SK-N-SH treated with all-trans-retinoic acid at 6 μM for 48 hours (cell line): ENCODE measurements around the gene ST6GALNAC6.
"Not testable (repeated sequence)": the region's sequence is repeated elsewhere in the genome, so short reads cannot be mapped to it uniquely, and the experiment has no call there.

Experiments used
- ATAC-seq: fragments of 200-7000 bp; cut with Tn5 transposase; 3 replicates; pipeline ENCODE4 v1.9.1; 2020; ENCODE audit warnings: mild to moderate bottlenecking, moderate library complexity
- ARNTL ChIP-seq: fragments of 450-650 bp; formaldehyde crosslinking; IDR thresholded peaks from 2 replicates; pipeline ENCODE4 v1.5.0; 2020; ENCODE audit warnings: low read depth, mild to moderate bottlenecking, moderate library complexity, borderline replicate concordance
- BACH2 ChIP-seq: fragments of 250-450 bp; sonication (Bioruptor Pico); IDR thresholded peaks from 2 replicates; pipeline ENCODE4 v1.9.0; 2021; ENCODE audit warnings: mild to moderate bottlenecking, borderline replicate concordance
- CREB5 ChIP-seq: fragments of 250-450 bp; sonication (Bioruptor Pico); IDR thresholded peaks from 2 replicates; pipeline ENCODE4 v1.5.1; 2020; ENCODE audit warnings: low read depth, mild to moderate bottlenecking, moderate library complexity
- CSDC2 ChIP-seq: fragments of 250-450 bp; sonication (Bioruptor Pico); IDR thresholded peaks from 2 replicates; pipeline ENCODE4 v1.5.0; 2020; ENCODE audit warnings: mild to moderate bottlenecking, moderate library complexity
- ESRRG ChIP-seq: fragments of 250-450 bp; sonication (Bioruptor Pico); IDR thresholded peaks from 2 replicates; pipeline ENCODE4 v1.6.1; 2021; ENCODE audit warnings: mild to moderate bottlenecking
- GLIS3 ChIP-seq: fragments of 250-450 bp; sonication (Bioruptor Pico); IDR thresholded peaks from 2 replicates; pipeline ENCODE4 v1.5.0; 2020; ENCODE audit warnings: mild to moderate bottlenecking, moderate library complexity
- ISL1 ChIP-seq: fragments of 250-450 bp; sonication (Bioruptor Pico); IDR thresholded peaks from 2 replicates; pipeline ENCODE4 v2.1.2; 2022; ENCODE audit warnings: mild to moderate bottlenecking, moderate library complexity
- PATZ1 ChIP-seq: fragments of 250-450 bp; sonication (Bioruptor Pico); IDR thresholded peaks from 2 replicates; pipeline ENCODE4 v1.8.0; 2020; ENCODE audit warnings: mild to moderate bottlenecking, moderate library complexity, borderline replicate concordance
- POU6F1 ChIP-seq: fragments of 250-450 bp; sonication (Bioruptor Pico); IDR thresholded peaks from 2 replicates; pipeline ENCODE4 v1.8.0; 2021; ENCODE audit warnings: low read depth, mild to moderate bottlenecking, moderate library complexity, borderline replicate concordance
- PPARA ChIP-seq: fragments of 250-450 bp; sonication (Bioruptor Pico); IDR thresholded peaks from 2 replicates; pipeline ENCODE4 v1.5.0; 2020; ENCODE audit warnings: mild to moderate bottlenecking, borderline replicate concordance
- RARB ChIP-seq: fragments of 250-450 bp; sonication (Bioruptor Pico); IDR thresholded peaks from 2 replicates; pipeline ENCODE4 v1.8.0; 2021; ENCODE audit warnings: mild to moderate bottlenecking, moderate library complexity
- TCF4 ChIP-seq: fragments of 250-450 bp; sonication (Bioruptor Pico); IDR thresholded peaks from 2 replicates; pipeline ENCODE4 v1.8.0; 2021; ENCODE audit warnings: mild to moderate bottlenecking, moderate library complexity, borderline replicate concordance
- TOX ChIP-seq: fragments of 250-450 bp; sonication (Bioruptor Pico); IDR thresholded peaks from 2 replicates; pipeline ENCODE4 v1.8.0; 2021; ENCODE audit warnings: mild to moderate bottlenecking, moderate library complexity, borderline replicate concordance
- TSHZ2 ChIP-seq: fragments of 250-450 bp; sonication (Bioruptor Pico); IDR thresholded peaks from 2 replicates; pipeline ENCODE4 v1.5.0; 2020; ENCODE audit warnings: mild to moderate bottlenecking, moderate library complexity
- ZC3H10 ChIP-seq: fragments of 250-450 bp; sonication (Bioruptor Pico); IDR thresholded peaks from 2 replicates; pipeline ENCODE4 v1.5.1; 2021; ENCODE audit warnings: mild to moderate bottlenecking, moderate library complexity
- ZFP3 ChIP-seq: fragments of 250-450 bp; sonication (Bioruptor Pico); IDR thresholded peaks from 2 replicates; pipeline ENCODE4 v1.5.0; 2020; ENCODE audit warnings: mild to moderate bottlenecking, moderate library complexity
- ZFP30 ChIP-seq: fragments of 450-650 bp; formaldehyde crosslinking; IDR thresholded peaks from 2 replicates; pipeline ENCODE4 v1.5.0; 2022; ENCODE audit warnings: mild to moderate bottlenecking, moderate library complexity
- ZNF565 ChIP-seq: fragments of 450-650 bp; formaldehyde crosslinking; conservative IDR thresholded peaks from 2 replicates; pipeline ENCODE4 v1.5.0; 2020; ENCODE audit warnings: low read depth, mild to moderate bottlenecking, moderate library complexity
- ZNF70 ChIP-seq: fragments of 450-650 bp; formaldehyde crosslinking; IDR thresholded peaks from 2 replicates; pipeline ENCODE4 v1.5.0; 2020; ENCODE audit warnings: mild to moderate bottlenecking, moderate library complexity
- ZNF8 ChIP-seq: fragments of 450-650 bp; formaldehyde crosslinking; IDR thresholded peaks from 2 replicates; pipeline ENCODE4 v1.5.0; 2020; ENCODE audit warnings: mild to moderate bottlenecking, moderate library complexity

ST6GALNAC6 gene

DNA sequence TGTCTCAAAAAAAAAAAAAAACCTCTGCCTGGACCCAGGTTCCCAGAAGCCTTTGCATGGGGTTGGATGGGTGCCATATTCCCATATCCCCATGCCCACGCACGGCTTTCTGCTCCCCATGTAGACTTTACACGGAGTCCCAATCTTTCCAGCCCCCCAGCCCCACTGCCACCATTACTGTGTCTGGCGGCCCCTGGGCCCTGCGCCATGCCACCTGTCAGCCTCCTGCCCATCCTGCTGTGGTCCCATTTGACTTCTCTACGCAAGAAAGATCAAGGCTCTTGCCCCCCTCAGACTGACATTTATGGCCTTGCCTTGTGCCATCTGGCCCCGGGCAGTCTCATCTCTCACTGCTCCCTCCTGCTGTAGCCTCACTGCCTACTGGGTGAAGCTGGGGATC is 15.4 kb downstream of the ST6GALNAC6 start:
- no peak for ATAC-seq
- TF ChIP-seq ZFP30 (CRISPR knock-in tag) (no peak), ZFP3 (CRISPR knock-in tag) (peak; percentile 70), ZNF565 (CRISPR knock-in tag) (no peak)

DNA sequence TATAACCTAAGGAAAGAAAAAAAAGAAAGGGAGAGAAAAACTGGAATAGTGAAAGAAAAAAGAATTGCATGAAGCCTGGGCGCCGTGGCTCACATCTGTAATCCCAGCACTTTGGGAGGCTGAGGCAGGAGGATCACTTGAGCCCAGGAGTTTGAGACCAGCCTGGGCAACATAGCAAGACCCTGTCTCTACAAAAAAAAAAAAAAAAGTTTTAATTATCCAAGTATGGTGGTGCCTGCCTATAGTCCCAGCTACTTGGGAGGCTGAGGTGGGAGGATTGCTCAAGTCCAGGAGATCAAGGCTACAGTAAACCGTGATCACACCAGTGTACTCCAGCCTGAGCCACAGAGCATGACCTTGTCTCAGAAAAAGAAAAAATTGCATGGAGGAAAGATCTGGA is 17.7 kb downstream of the ST6GALNAC6 start:
- ATAC-seq: not testable (repeated sequence)

- ATAC-seq: no peak
- TF ChIP-seq ESRRG: no peak
- TF ChIP-seq TSHZ2 (CRISPR knock-in tag): no peak
- TF ChIP-seq RARB (CRISPR knock-in tag): no peak
Measured at GRCh38 chr9:127880143-127880542, 19.3 kb downstream of the ST6GALNAC6 start.

GRCh38 chr9:127878652-127879390 is 20.6 kb downstream of the ST6GALNAC6 start:
- ATAC-seq: no peak
- TF ChIP-seq POU6F1 (CRISPR knock-in tag) (no peak), ESRRG (no peak), RARB (CRISPR knock-in tag) (no peak), ZNF565 (CRISPR knock-in tag) (no peak), TCF4 (no peak), ZNF8 (CRISPR knock-in tag) (no peak)

DNA sequence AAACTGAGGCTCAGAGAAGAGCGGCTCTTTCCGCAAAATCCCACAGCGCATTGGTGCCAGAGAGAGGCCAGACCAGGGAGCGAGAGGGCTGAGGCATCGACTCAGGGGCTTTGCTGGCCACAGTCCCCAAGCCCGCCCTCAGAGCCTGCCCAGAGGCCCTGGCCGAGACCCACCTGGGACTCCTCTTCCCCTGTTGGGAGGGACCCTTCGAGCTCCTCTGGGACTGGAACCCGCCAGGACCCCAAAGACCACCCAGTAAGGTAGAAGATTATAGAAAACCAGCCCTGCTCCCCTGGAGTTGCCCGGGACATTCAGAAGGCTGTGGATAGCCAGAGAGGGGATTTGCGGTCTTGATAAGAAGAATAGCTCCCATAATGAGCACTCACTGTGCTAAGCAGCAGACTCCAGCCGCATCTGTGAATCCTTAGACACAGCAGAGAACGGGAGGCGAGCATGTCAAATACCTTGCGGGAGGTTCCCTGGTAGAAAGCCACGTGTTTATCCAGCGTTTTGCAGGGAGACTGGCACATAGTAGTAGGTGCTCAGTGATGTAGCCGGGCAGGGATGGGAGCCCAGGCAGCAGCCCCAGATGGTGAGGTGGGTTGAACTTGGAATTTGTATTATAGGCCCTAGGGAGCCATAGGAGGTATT is 21.3 kb downstream of the ST6GALNAC6 start:
- no peak for TF ChIP-seq PPARA (CRISPR knock-in tag)
- no peak for TF ChIP-seq TOX
- no peak for TF ChIP-seq ZNF70
- TF ChIP-seq ARNTL (CRISPR knock-in tag): no peak
- no peak for TF ChIP-seq ZFP3 (CRISPR knock-in tag)
- no peak for TF ChIP-seq CREB5 (CRISPR knock-in tag)
- no peak for TF ChIP-seq POU6F1 (CRISPR knock-in tag)
- TF ChIP-seq ZNF565 (CRISPR knock-in tag): no peak
- no peak for TF ChIP-seq ZC3H10
- TF ChIP-seq CSDC2 (CRISPR knock-in tag): no peak
- TF ChIP-seq BACH2 (CRISPR knock-in tag): no peak
- no peak for TF ChIP-seq RARB (CRISPR knock-in tag)
- TF ChIP-seq ESRRG: no peak
- TF ChIP-seq TSHZ2 (CRISPR knock-in tag): no peak
- no peak for TF ChIP-seq PATZ1 (CRISPR knock-in tag)
- no peak for TF ChIP-seq TCF4
- no peak for TF ChIP-seq ISL1 (CRISPR knock-in tag)
- TF ChIP-seq GLIS3 (CRISPR knock-in tag): no peak
- TF ChIP-seq ZFP30 (CRISPR knock-in tag): no peak
- TF ChIP-seq ZNF8 (CRISPR knock-in tag): no peak
- TF ChIP-seq, all 23 proteins: peak for 0
- peak; percentile 16 for ATAC-seq
